HG03432 (cell line): Measurements from ENCODE around the gene SERPINA7.
"Not testable (repeated sequence)": the region's sequence is repeated elsewhere in the genome, so short reads cannot be mapped to it uniquely, and the experiment has no call there.

Experiments used
- ATAC-seq: cut with Tn5 transposase; IDR thresholded peaks from one replicate; pipeline ENCODE4 v1.9.1; 2021; ENCODE audit warnings: mild to moderate bottlenecking, moderate library complexity; ENCODE audit not compliant: unreplicated experiment

SERPINA7 gene

GRCh38 chrX:106038625-106039024, at the start of gene SERPINA7:
Gene SERPINA7, minus strand, starts transcription at chrX:106038727. Its CDS starts 1,669 bp downstream, at chrX:106037058.
- no peak for ATAC-seq

DNA sequence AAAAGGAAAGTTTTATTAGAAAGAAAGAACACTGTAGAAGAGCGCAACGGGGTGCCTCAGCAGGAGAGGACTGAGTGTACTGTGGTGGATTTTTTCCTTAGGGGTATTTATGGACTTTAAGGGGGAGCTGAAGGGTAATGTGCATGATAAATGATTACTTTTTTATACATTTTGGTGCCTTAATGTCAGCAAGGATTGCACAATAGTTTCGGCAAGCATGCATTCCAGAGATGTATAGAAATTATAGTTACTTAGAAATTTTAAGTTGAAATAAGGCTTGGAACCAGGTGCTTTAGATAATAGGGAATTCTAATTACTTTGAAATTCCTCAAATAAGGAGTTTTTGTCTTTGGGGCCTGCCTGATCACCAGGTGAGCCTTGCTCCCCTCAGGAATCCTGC, 30.5 kb upstream of the SERPINA7 start:
- no peak for ATAC-seq

DNA sequence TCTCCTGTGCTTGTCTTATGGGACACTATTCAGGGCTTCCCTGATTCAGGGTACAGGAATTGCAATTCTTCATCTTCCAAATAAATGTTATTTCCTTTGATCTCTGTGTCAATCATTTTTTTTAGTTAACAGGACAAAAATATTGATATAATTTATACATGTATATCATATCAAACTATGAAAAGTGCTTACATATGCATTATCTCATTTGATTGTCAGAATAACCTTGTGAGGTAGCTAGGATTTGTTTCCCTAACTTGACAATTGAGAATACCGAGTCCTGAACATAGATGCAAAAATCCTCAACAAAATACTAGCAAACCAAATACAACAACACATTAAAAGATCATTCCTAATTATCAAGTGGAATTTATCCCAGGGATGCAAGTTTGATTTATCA, 11.5 kb upstream of the SERPINA7 start:
- no peak for ATAC-seq

- no peak for ATAC-seq
Observed at GRCh38 chrX:106042296-106042695, 3.8 kb upstream of the SERPINA7 start.

DNA sequence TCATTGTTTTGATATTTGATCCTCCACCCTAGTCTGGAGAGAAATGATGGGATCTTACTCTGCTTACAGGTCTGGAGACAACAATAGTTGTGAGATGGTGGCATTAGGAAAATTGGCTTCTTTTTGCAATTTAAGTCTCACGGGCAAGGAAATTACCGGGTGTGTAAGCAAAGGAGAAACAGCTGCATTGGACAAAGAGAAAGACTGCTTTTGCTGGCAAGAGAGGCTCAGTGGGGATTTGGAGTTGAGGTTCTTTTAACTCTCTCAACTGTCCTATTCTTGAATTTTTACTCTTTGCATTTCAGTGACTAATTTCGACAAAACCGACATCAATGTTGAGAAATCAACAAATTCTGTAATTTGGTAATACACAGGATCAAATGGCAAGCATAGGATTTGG, 2.3 kb upstream of the SERPINA7 start:
- ATAC-seq: no peak

DNA sequence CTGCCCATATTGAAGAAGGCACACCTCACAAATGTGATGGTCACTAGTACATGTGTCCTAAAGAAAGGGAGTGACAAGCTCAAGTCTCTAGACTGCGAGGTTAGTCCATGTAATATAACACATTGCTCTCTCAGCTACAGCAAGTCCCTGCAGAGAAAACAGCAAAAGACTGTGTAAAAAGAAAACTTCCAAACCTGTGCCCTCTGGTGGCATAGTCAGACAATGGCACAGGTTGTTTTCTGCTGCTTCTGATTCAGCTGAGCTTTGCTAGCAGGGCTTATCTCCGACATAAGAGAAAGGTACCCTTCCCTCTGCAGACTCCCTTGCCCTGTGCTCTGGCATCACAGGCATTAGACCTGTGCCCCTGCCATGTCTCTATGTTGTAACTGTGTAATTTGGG, 1.4 kb upstream of the SERPINA7 start:
- peak; percentile 47 for ATAC-seq

GRCh38 chrX:106037835-106038473, 573 bp downstream of the SERPINA7 start:
- no peak for ATAC-seq

DNA sequence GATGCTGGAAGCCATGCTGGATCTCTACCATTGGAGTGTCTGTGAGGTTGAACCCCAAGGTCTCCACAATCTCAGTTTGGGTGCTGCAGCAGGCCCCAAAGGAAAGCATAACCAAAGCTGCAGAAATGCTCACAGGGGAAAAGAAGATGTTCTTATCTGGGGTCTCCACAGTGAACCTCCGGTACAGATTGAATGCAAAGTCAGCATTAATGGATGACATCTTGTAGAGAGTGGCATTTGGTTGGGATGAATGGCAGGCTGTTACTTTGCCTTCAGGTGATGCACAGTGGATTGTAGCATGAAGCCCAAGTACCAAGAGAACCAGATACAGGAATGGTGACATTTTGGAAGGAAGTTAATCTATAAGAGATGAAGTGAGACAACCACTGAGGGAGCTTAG, 1.8 kb downstream of the SERPINA7 start:
- ATAC-seq: no peak

DNA sequence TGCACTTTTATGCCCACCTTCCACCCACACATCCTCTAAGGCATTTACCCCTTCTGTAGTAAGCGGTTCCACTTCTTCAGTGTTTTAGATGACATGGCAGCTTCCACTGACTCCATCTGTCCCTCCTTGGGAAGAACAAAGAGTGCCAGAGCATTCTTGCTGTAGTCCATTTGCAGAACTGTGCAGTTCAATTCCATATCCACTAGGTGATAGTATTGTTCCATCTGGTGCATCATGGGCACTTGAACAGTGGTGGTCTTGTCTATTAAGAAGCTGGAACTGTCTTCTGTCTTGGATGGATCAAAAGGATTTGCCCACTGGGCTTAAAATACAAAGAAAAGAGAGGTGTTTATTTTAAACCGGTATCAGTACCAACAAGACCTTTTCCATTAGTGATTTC, 3.5 kb downstream of the SERPINA7 start:
- ATAC-seq: no peak

DNA sequence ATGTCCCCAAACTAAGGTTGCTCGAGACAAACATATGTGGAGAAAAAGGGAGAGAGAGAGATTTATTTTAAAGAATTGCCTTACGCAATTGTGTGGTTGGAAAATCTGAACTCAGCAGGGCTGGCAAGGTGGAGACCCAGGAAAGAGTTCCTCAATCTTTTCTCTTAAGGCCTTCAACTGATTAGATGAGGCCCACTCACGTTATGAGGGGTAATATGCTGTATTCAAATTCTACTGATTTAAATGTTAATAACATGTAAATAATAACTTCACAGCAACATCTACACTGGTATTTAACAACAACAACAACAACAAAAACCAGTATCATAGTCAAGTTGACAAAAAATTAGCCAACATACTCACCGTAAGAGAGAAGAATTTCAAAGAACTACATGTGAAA, 14.6 kb downstream of the SERPINA7 start:
- ATAC-seq: no peak

- no peak for ATAC-seq
Observed at GRCh38 chrX:106022238-106022637, 16.3 kb downstream of the SERPINA7 start.

- ATAC-seq: no peak
Observed at GRCh38 chrX:106014119-106014775, 24.3 kb downstream of the SERPINA7 start.

DNA sequence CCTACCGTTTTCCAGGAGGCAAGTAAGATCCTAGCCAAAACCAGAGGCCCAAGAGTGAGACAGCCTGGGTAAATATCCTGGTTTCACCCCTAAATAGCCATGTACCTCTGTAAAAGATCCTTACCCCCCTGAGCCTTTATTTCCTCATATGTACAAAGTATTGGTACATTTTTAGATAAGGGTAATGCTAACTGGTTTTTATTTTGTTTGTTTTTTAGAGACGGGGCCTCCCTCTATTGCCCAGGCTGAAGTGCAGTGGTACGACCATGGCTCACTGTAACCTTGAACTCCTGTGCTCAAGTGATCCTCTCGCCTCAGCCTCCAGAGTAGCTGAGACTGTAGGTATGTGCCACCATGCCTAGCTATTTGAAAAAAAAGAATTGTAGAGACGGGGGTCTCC, 29.4 kb downstream of the SERPINA7 start:
- no peak for ATAC-seq

DNA sequence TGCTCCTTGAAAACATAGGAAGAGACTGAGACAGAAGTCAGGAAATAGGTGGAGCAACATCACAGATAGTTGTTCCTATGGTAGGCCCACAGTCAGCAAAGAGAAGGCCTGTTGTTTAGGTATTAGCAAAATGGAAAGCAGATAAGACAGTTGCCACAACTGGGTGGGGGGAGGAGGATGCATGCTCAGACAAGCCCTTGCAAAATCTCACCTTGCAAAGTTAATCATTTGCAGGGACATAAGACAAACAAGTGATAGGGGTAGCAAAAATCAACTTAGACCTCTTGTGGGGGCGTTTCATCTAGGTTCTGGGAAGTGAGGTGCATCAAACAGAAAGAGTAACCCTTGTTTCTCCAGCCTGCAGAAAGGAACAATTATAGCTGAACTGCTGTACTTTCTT, 30.7 kb downstream of the SERPINA7 start:
- ATAC-seq: no peak

DNA sequence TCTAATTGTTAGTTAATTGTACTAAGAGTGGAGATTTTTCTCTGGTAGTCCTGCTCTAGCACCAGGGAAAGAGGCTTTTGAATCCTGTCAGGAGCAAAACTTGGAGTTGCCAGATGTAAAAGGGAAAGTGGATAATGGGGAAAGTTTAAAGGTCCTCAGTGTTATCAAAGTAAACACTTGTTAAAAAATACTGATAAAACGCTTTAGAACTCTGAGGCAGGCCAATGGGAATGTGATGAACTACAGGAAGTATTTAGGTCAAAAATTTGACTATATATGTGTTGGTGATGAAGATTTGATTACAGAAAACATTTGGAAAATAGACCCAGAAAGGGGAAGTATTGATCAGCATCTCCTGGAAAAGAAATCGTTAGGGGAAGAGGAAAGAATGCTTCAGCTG, 32.8 kb downstream of the SERPINA7 start:
- no peak for ATAC-seq

GRCh38 chrX:106000609-106001008, 37.9 kb downstream of the SERPINA7 start:
- not testable (repeated sequence) for ATAC-seq

DNA sequence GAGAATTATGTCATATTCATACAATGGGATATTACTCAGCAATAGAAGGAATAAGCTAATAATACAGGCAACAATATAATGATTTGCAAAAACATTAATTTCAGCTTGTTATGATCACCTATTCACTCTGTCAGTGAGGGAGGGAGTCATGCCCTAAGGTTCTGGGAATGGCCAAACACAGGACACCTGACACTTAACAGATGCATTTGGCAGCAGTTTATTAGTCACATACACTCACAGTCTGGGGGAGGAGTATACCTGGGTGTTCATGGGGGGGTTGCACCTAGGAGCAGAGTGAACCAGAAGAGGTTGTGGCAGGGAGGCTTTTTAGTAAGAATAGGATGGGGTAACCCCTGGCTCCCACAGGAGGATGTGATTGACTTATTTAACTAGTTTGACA, 38.3 kb downstream of the SERPINA7 start:
- no peak for ATAC-seq

DNA sequence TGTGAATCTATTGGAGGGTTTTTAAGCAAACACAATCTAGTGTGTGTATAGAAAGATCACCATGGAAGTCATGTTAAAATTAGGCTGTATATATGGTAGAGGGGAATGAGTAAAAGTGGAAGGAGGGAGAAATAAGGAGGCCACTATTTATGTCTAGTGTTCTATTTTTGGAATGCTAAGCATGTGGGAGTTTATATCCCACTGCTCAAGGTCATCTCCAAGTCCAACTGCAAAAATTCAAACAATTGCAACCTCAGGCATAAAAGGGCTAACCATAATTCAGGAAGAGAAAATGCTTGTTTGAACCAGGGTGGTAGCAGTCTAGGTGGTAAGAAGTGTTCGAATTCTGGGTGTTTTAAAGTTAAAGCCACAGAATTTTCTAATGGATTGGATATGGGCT, 39.2 kb downstream of the SERPINA7 start:
- no peak for ATAC-seq

DNA sequence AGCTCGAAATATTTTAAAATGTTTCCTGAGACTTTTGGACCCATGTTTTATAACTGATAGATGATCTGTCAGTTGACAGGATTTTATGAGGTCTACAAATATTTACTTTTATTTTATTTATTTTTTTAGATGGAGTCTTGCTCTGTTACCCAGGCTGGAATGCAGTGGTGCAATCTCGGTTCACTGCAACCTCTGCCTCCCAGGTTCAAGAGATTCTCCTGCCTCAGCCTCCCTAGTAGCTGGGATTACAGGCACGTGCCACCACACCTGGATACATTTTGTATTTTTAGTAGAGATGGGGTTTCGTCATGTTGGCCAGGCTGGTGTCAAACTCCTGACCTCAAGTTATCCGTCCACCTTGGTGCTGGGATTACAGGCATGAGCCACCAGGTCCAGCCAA, 50.0 kb downstream of the SERPINA7 start:
- not testable (repeated sequence) for ATAC-seq
